ENCODE measurements around the gene ZFYVE19.

DNA sequence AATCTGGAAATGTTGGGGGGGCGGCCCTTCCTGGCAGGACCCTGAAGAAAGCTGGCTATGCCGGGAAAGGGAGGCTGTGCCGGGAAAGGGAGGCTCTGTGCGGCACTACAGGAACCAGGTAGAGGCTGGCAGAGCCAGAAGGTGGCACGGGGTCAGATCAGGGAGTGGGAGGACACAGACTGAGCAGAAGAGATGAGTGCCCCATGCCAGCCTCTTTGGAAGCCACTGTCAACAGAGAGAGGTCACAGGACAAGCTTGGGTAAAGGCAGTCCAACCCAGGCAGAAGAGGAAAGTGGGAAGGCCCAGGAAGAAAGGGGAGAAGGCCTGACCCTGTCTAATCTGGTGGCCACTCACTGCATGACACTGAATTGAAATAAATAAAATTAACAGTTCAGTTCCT lies 35.6 kb upstream of the ZFYVE19 start:
- TF ChIP-seq, protein P1, sequence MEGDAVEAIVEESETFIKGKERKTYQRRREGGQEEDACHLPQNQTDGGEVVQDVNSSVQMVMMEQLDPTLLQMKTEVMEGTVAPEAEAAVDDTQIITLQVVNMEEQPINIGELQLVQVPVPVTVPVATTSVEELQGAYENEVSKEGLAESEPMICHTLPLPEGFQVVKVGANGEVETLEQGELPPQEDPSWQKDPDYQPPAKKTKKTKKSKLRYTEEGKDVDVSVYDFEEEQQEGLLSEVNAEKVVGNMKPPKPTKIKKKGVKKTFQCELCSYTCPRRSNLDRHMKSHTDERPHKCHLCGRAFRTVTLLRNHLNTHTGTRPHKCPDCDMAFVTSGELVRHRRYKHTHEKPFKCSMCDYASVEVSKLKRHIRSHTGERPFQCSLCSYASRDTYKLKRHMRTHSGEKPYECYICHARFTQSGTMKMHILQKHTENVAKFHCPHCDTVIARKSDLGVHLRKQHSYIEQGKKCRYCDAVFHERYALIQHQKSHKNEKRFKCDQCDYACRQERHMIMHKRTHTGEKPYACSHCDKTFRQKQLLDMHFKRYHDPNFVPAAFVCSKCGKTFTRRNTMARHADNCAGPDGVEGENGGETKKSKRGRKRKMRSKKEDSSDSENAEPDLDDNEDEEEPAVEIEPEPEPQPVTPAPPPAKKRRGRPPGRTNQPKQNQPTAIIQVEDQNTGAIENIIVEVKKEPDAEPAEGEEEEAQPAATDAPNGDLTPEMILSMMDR (IDR thresholded peaks at IDR 0.05; ENCODE audit: low read depth, low read length) = no peak
- no peak for TF ChIP-seq EZH2phosphoT487 (IDR thresholded peaks at IDR 0.05; ENCODE audit: low read depth)

Data from OCI-LY3 (cell line).